Muscle of leg (tissue), 11 donors: Measurements from ENCODE around the gene ARHGAP6. TPM values are rescaled to one million over a fixed set of nuclear protein-coding genes. Genes with fewer than 3 reads are reported as not detected.

Experiments
- DNase-seq: peaks from one replicate; pipeline ENCODE4 v3.0.0; 2013
- H3K27ac ChIP-seq: one replicate; pipeline ENCODE4 v1.5.1; 2013; ENCODE audit warnings: mild to moderate bottlenecking, low read length, control low read depth
- H3K27me3 ChIP-seq: one replicate; pipeline ENCODE4 v1.6.1; 2013; ENCODE audit warnings: low read length; ENCODE audit not compliant: control insufficient read depth, insufficient read depth
- H3K36me3 ChIP-seq: one replicate; pipeline ENCODE4 v1.6.1; 2013; ENCODE audit warnings: low read length; ENCODE audit not compliant: control insufficient read depth, insufficient read depth
- H3K4me1 ChIP-seq: one replicate; pipeline ENCODE4 v1.6.1; 2013; ENCODE audit warnings: low read length; ENCODE audit not compliant: control insufficient read depth, insufficient read depth
- H3K4me3 ChIP-seq: one replicate; pipeline ENCODE4 v1.5.1; 2013; ENCODE audit warnings: low read length, control low read depth
- H3K9me3 ChIP-seq: replicated peaks from 2 replicates; pipeline ENCODE4 v1.6.1; 2013; ENCODE audit warnings: low read depth, low read length; ENCODE audit not compliant: control insufficient read depth
- WGBS: methylation state at CpG from one replicate; pipeline ENCODE4 v1.1.5; 2013; ENCODE audit warnings: missing lambda C conversion rate; ENCODE audit not compliant: insufficient coverage; 5-methylcytosine and 5-hydroxymethylcytosine counted together
- polyA plus RNA-seq, 8 donors: library from polyadenylated mRNA; unstranded; fragments of 120-200 nt; gene quantifications; one replicate each; pipeline versions ENCODE4 v1.2.1 to v1.2.3, GENCODE V29; 2013; ENCODE audit warnings: inconsistent platforms in 1 of 8, low replicate concordance in 1 of 8; ENCODE audit not compliant: insufficient read length in 8 of 8, insufficient read depth in 1 of 8
- total RNA-seq: library from RNA; stranded (reverse); fragments of 120-200 nt; gene quantifications from one replicate; pipeline ENCODE4 v1.2.4, GENCODE V29; 2013

Gene ARHGAP6
- total and polyA plus RNA-seq, 9 donors = 7.4 to 10.9 (median 9.3) TPM

- Histone ChIP-seq H3K27me3 (peaks cover 7% of the 10 kb centered on the region), H3K9me3 (no peaks in the 10 kb centered on the region), H3K4me1 (no peaks in the 10 kb centered on the region), H3K4me3 (no peak overlapping the region), H3K27ac (no peak overlapping the region), H3K36me3 (no peaks in the 10 kb centered on the region)
- no CpG with 5 or more reads among the region's 1 CpG for WGBS
- peak; percentile 19 for DNase-seq
Measured at GRCh38 chrX:11611161-11611560, 54.6 kb downstream of the ARHGAP6 start.

- H3K4me1 ChIP-seq = no peaks in the 10 kb centered on the region
- no peaks in the 10 kb centered on the region for H3K36me3 ChIP-seq
- no peaks in the 10 kb centered on the region for H3K9me3 ChIP-seq
- H3K27ac ChIP-seq = no peak overlapping the region
- no peak for DNase-seq
- H3K27me3 ChIP-seq = peaks cover 10% of the 10 kb centered on the region
- 40% methylated on average over 1 of the region's 2 CpGs for WGBS
- H3K4me3 ChIP-seq = no peak overlapping the region
Measured at GRCh38 chrX:11609109-11609508, 56.6 kb downstream of the ARHGAP6 start.

GRCh38 chrX:11606408-11606807 is 59.3 kb downstream of the ARHGAP6 start:
- no peaks in the 10 kb centered on the region for H3K36me3 ChIP-seq
- no peak overlapping the region for H3K4me3 ChIP-seq
- H3K27ac ChIP-seq = no peak overlapping the region
- H3K4me1 ChIP-seq = no peaks in the 10 kb centered on the region
- no peak for DNase-seq
- H3K27me3 ChIP-seq = peaks cover 10% of the 10 kb centered on the region
- H3K9me3 ChIP-seq = no peaks in the 10 kb centered on the region

GRCh38 chrX:11600578-11600977 is 65.1 kb downstream of the ARHGAP6 start:
- no peak for DNase-seq
- Histone ChIP-seq H3K4me1 (no peaks in the 10 kb centered on the region), H3K4me3 (no peak overlapping the region), H3K9me3 (no peaks in the 10 kb centered on the region), H3K27ac (no peak overlapping the region), H3K27me3 (peaks cover 21% of the 10 kb centered on the region), H3K36me3 (no peaks in the 10 kb centered on the region)
- WGBS = 61% methylated on average over 3 of the region's 3 CpGs

GRCh38 chrX:11597479-11597878 is 68.2 kb downstream of the ARHGAP6 start:
- Histone ChIP-seq H3K9me3 (no peaks in the 10 kb centered on the region), H3K27me3 (peaks cover 16% of the 10 kb centered on the region), H3K27ac (no peak overlapping the region), H3K36me3 (no peaks in the 10 kb centered on the region), H3K4me3 (no peak overlapping the region), H3K4me1 (no peaks in the 10 kb centered on the region)
- DNase-seq = no peak
- 63% methylated on average over 1 of the region's 2 CpGs for WGBS

- no peak overlapping the region for H3K27ac ChIP-seq
- H3K4me1 ChIP-seq = no peaks in the 10 kb centered on the region
- no peaks in the 10 kb centered on the region for H3K36me3 ChIP-seq
- H3K4me3 ChIP-seq = no peak overlapping the region
- peaks cover 2% of the 10 kb centered on the region for H3K27me3 ChIP-seq
- no peak for DNase-seq
- no peaks in the 10 kb centered on the region for H3K9me3 ChIP-seq
Measured at GRCh38 chrX:11591723-11592346, 73.9 kb downstream of the ARHGAP6 start.

GRCh38 chrX:11589641-11590040 is 76.1 kb downstream of the ARHGAP6 start:
- H3K4me1 ChIP-seq = no peaks in the 10 kb centered on the region
- no peaks in the 10 kb centered on the region for H3K36me3 ChIP-seq
- peaks cover 4% of the 10 kb centered on the region for H3K27me3 ChIP-seq
- WGBS = 82% methylated on average over 2 of the region's 3 CpGs
- no peak overlapping the region for H3K4me3 ChIP-seq
- no peak for DNase-seq
- no peak overlapping the region for H3K27ac ChIP-seq
- H3K9me3 ChIP-seq = no peaks in the 10 kb centered on the region

GRCh38 chrX:11588097-11588496 is 77.6 kb downstream of the ARHGAP6 start:
- H3K27me3 ChIP-seq = peaks cover 4% of the 10 kb centered on the region
- no peak for DNase-seq
- H3K27ac ChIP-seq = no peak overlapping the region
- no peaks in the 10 kb centered on the region for H3K4me1 ChIP-seq
- no peaks in the 10 kb centered on the region for H3K36me3 ChIP-seq
- H3K4me3 ChIP-seq = no peak overlapping the region
- no peaks in the 10 kb centered on the region for H3K9me3 ChIP-seq

- no CpG with 5 or more reads among the region's 1 CpG for WGBS
- no peak overlapping the region for H3K27ac ChIP-seq
- no peaks in the 10 kb centered on the region for H3K36me3 ChIP-seq
- H3K9me3 ChIP-seq = no peaks in the 10 kb centered on the region
- no peak for DNase-seq
- peaks cover 4% of the 10 kb centered on the region for H3K27me3 ChIP-seq
- no peak overlapping the region for H3K4me3 ChIP-seq
- H3K4me1 ChIP-seq = no peaks in the 10 kb centered on the region
Measured at GRCh38 chrX:11585174-11585573, 80.5 kb downstream of the ARHGAP6 start.

- H3K27me3 ChIP-seq = peaks cover 4% of the 10 kb centered on the region
- WGBS = no CpG with 5 or more reads among the region's 2 CpGs
- peaks cover 2% of the 10 kb centered on the region for H3K9me3 ChIP-seq
- H3K4me3 ChIP-seq = no peak overlapping the region
- no peak overlapping the region for H3K27ac ChIP-seq
- H3K4me1 ChIP-seq = no peaks in the 10 kb centered on the region
- DNase-seq = no peak
- no peaks in the 10 kb centered on the region for H3K36me3 ChIP-seq
Measured at GRCh38 chrX:11580789-11581188, 84.9 kb downstream of the ARHGAP6 start.
